Caco-2 (cell line): ENCODE results near the gene SPRR2F. TPM values are rescaled to one million over a fixed set of nuclear protein-coding genes. Genes with fewer than 3 reads are reported as not detected.

Source experiments
- BruUV-seq: library from RNA; stranded (reverse); fragments of 400-500 nt; replicated peaks from 2 replicates; lab custom pipeline; 2021; lab: Mats Ljungman, UMichigan
- CTCF ChIA-PET: fragments of 300-600 bp; sonication (Branson Sonifier 250); formaldehyde crosslinking; loops from one replicate; lab custom pipeline; 2022; ENCODE audit warnings: antibody characterized with exemption; lab: Charles Lee
- POLR2A ChIA-PET: fragments of 300-600 bp; sonication (Branson Sonifier 250); formaldehyde crosslinking; loops from one replicate; lab custom pipeline; 2022; ENCODE audit warnings: antibody characterized with exemption; lab: Charles Lee
- DNase-seq, 2 experiments: peaks; one replicate each; pipeline versions ENCODE4 v3.0.0 to v3.0.0-alpha.2; 2020 to 2022
- H3K27me3 ChIP-seq: replicated peaks from 2 replicates; pipeline ENCODE4 v1.6.0; 2011; ENCODE audit warnings: low read length; ENCODE audit not compliant: control insufficient read depth, insufficient read depth
- H3K36me3 ChIP-seq: 2 replicates; pipeline ENCODE4 v1.5.1; 2011; ENCODE audit warnings: low read length; ENCODE audit not compliant: control insufficient read depth, insufficient read depth
- H3K4me1 ChIP-seq: fragments of 250-450 bp; sonication (Bioruptor Pico); 2 replicates; pipeline ENCODE4 v1.5.1; 2020; ENCODE audit warnings: mild to moderate bottlenecking
- H3K4me3 ChIP-seq: 2 replicates; pipeline ENCODE4 v1.5.1; 2011; ENCODE audit warnings: low read depth, mild to moderate bottlenecking, control low read depth, low read length
- H3K9me3 ChIP-seq: fragments of 250-450 bp; sonication (Bioruptor Pico); 2 replicates; pipeline ENCODE4 v1.5.1; 2020; ENCODE audit warnings: mild to moderate bottlenecking, moderate library complexity
- H3K27ac Mint-ChIP-seq: one replicate; pipeline ENCODE4 v1.8.0; 2022; ENCODE audit warnings: mixed read lengths; ENCODE audit not compliant: unreplicated experiment
- H3K27me3 Mint-ChIP-seq: one replicate; pipeline ENCODE4 v1.8.0; 2022; ENCODE audit warnings: mixed read lengths; ENCODE audit not compliant: insufficient read depth, unreplicated experiment
- H3K36me3 Mint-ChIP-seq: one replicate; pipeline ENCODE4 v1.8.0; 2022; ENCODE audit warnings: mild to moderate bottlenecking, mixed read lengths; ENCODE audit not compliant: insufficient read depth, unreplicated experiment
- H3K4me1 Mint-ChIP-seq: one replicate; pipeline ENCODE4 v1.8.0; 2022; ENCODE audit warnings: low read depth, mixed read lengths; ENCODE audit not compliant: unreplicated experiment
- H3K4me3 Mint-ChIP-seq: one replicate; pipeline ENCODE4 v1.8.0; 2022; ENCODE audit warnings: mild to moderate bottlenecking, moderate library complexity, mixed read lengths; ENCODE audit not compliant: unreplicated experiment
- H3K9me3 Mint-ChIP-seq: one replicate; pipeline ENCODE4 v1.8.0; 2022; ENCODE audit warnings: mixed read lengths; ENCODE audit not compliant: unreplicated experiment
- CTCF ChIP-seq, 2 experiments: fragments of 200-600 bp in 1 of 2; IDR thresholded peaks; 1 replicate in 1 of 2; 2 replicates in 1 of 2; pipeline versions ENCODE4 v1.5.1 to v1.8.0; 2011 to 2022; ENCODE audit warnings: antibody characterized with exemption in 1 of 2, control low read depth in 1 of 2, inconsistent platforms in 1 of 2, low read depth in 1 of 2, low read length in 1 of 2, mild to moderate bottlenecking in 1 of 2, moderate library complexity in 1 of 2; ENCODE audit not compliant: insufficient read depth in 1 of 2, severe bottlenecking in 1 of 2, unreplicated experiment in 1 of 2
- intact Hi-C: fragments of 100-400 bp; cut with micrococcal nuclease; formaldehyde crosslinking; loops from one replicate; pipeline ENCODE4 v1.10.0; 2022; ENCODE audit not compliant: unreplicated experiment
- total RNA-seq: library from RNA; stranded (reverse); gene quantifications from 2 replicates; pipeline ENCODE4 v1.2.3, GENCODE V29; 2022

SPRR2F gene
- total RNA-seq, 1 experiment from 2014 or later: not detected

GRCh38 chr1:153094426-153094825 is 18.9 kb downstream of the SPRR2F start, which contains the start of gene SPRR2E:
Gene SPRR2E, minus strand, starts transcription at chr1:153094526. Its CDS starts 775 bp downstream, at chr1:153093751.
- Mint-ChIP-seq H3K27me3 (peaks cover 8% of the 10 kb centered on the region), H3K4me1 (no peaks in the 10 kb centered on the region), H3K4me3 (no peak within 1 kb of the TSS), H3K9me3 (no peaks in the 10 kb centered on the region), H3K27ac (no peak within 1 kb of the TSS), H3K36me3 (no peaks in the 10 kb centered on the region)
- H3K4me1 ChIP-seq: no peaks in the 10 kb centered on the region
- no peaks in the 10 kb centered on the region; the same call in none of the 2 replicates for H3K27me3 ChIP-seq
- no peaks in the 10 kb centered on the region for H3K36me3 ChIP-seq
- intact Hi-C loops: loop anchor here (10.0 kb wide), 1 partner anchor 100 kb away; no protein-coding TSS in a partner anchor
- DNase-seq: no peak
- BruUV-seq: no TSS peak
- ChIA-PET POLR2A (no interaction called here), CTCF (no interaction called here)
- TF ChIP-seq CTCF (IDR thresholded peaks at IDR 0.05; ENCODE audit: insufficient read depth in 1 of 2, low read depth in 1 of 2, low read length in 1 of 2, severe bottlenecking in 1 of 2, unreplicated experiment in 1 of 2): no peak
- no peak within 1 kb of the TSS for H3K4me3 ChIP-seq
- no peaks in the 10 kb centered on the region for H3K9me3 ChIP-seq

GRCh38 chr1:153087652-153088051 is 25.7 kb downstream of the SPRR2F start:
- Mint-ChIP-seq H3K27me3 (peaks cover 16% of the 10 kb centered on the region), H3K27ac (no peak overlapping the region), H3K4me3 (no peak overlapping the region), H3K4me1 (no peaks in the 10 kb centered on the region), H3K9me3 (no peaks in the 10 kb centered on the region), H3K36me3 (no peaks in the 10 kb centered on the region)
- ChIA-PET CTCF (interaction anchor here (0.7 kb wide), 1 partner anchor 105 kb away, joined by 3 read pairs; no protein-coding TSS in a partner anchor), POLR2A (no interaction called here)
- intact Hi-C loops: no loop called here
- DNase-seq: no peak
- no TSS peak for BruUV-seq
- no peak for TF ChIP-seq CTCF (IDR thresholded peaks at IDR 0.05; ENCODE audit: insufficient read depth in 1 of 2, low read depth in 1 of 2, low read length in 1 of 2, severe bottlenecking in 1 of 2, unreplicated experiment in 1 of 2)
- no peaks in the 10 kb centered on the region for H3K9me3 ChIP-seq
- no peaks in the 10 kb centered on the region for H3K36me3 ChIP-seq
- H3K27me3 ChIP-seq: peaks cover 3% of the 10 kb centered on the region; the same call in 1 of the 2 replicates
- no peaks in the 10 kb centered on the region for H3K4me1 ChIP-seq
- H3K4me3 ChIP-seq: no peak overlapping the region

- Histone ChIP-seq H3K9me3 (no peaks in the 10 kb centered on the region), H3K4me3 (no peak overlapping the region), H3K36me3 (no peaks in the 10 kb centered on the region), H3K4me1 (no peaks in the 10 kb centered on the region), H3K27me3 (peaks cover 3% of the 10 kb centered on the region; the same call in 1 of the 2 replicates)
- Mint-ChIP-seq H3K27ac (no peak overlapping the region), H3K36me3 (no peaks in the 10 kb centered on the region), H3K4me3 (no peak overlapping the region), H3K4me1 (no peaks in the 10 kb centered on the region), H3K9me3 (no peaks in the 10 kb centered on the region), H3K27me3 (peaks cover 13% of the 10 kb centered on the region)
- no TSS peak for BruUV-seq
- CTCF ChIA-PET: no interaction called here
- intact Hi-C loops: no loop called here
- DNase-seq: no peak
- no peak for TF ChIP-seq CTCF (IDR thresholded peaks at IDR 0.05; ENCODE audit: insufficient read depth in 1 of 2, low read depth in 1 of 2, low read length in 1 of 2, severe bottlenecking in 1 of 2, unreplicated experiment in 1 of 2)
- POLR2A ChIA-PET: no interaction called here
These were observed 31.6 kb downstream of the SPRR2F start for GRCh38 chr1:153081736-153082135.
